ENCODE data around the gene TTC21B.

TTC21B gene

GRCh38 chr2:165920748-165921147 lies 32.8 kb downstream of the TTC21B start:
- no peak for DNase-seq

- DNase-seq = no peak
Observed at GRCh38 chr2:165913636-165914035, 39.9 kb downstream of the TTC21B start.

- DNase-seq = no peak
Observed at GRCh38 chr2:165911981-165912380, 41.6 kb downstream of the TTC21B start.

GRCh38 chr2:165911231-165911630 lies 42.3 kb downstream of the TTC21B start:
- no peak for DNase-seq

GRCh38 chr2:165909466-165909865 lies 44.1 kb downstream of the TTC21B start:
- no peak for DNase-seq

- DNase-seq = no peak
Observed at GRCh38 chr2:165905854-165906253, 47.7 kb downstream of the TTC21B start.

GRCh38 chr2:165905269-165905668 lies 48.3 kb downstream of the TTC21B start:
- no peak for DNase-seq

GRCh38 chr2:165904432-165904831 lies 49.1 kb downstream of the TTC21B start:
- DNase-seq = no peak

GRCh38 chr2:165903406-165903805 lies 50.2 kb downstream of the TTC21B start:
- DNase-seq = no peak

- no peak for DNase-seq
Observed at GRCh38 chr2:165902934-165903333, 50.6 kb downstream of the TTC21B start.

- no peak for DNase-seq
Observed at GRCh38 chr2:165901620-165902298, 51.8 kb downstream of the TTC21B start.

- DNase-seq = no peak
Observed at GRCh38 chr2:165899311-165899710, 54.3 kb downstream of the TTC21B start.

- no peak for DNase-seq
Observed at GRCh38 chr2:165898381-165898780, 55.2 kb downstream of the TTC21B start.

- no peak for DNase-seq
Observed at GRCh38 chr2:165897726-165898125, 55.9 kb downstream of the TTC21B start.

- DNase-seq = no peak
Observed at GRCh38 chr2:165897074-165897473, 56.5 kb downstream of the TTC21B start.

- DNase-seq = no peak
Observed at GRCh38 chr2:165895974-165896373, 57.6 kb downstream of the TTC21B start.

- DNase-seq = no peak
Observed at GRCh38 chr2:165893556-165893955, 60.0 kb downstream of the TTC21B start.

- no peak for DNase-seq
Observed at GRCh38 chr2:165892526-165892925, 61.0 kb downstream of the TTC21B start.

GRCh38 chr2:165891943-165892342 lies 61.6 kb downstream of the TTC21B start:
- no peak for DNase-seq

GRCh38 chr2:165891345-165891744 lies 62.2 kb downstream of the TTC21B start:
- no peak for DNase-seq

- no peak for DNase-seq
Observed at GRCh38 chr2:165889798-165890197, 63.8 kb downstream of the TTC21B start.

- DNase-seq = no peak
Observed at GRCh38 chr2:165889158-165889557, 64.4 kb downstream of the TTC21B start.

GRCh38 chr2:165888171-165888570 lies 65.4 kb downstream of the TTC21B start:
- no peak for DNase-seq

- DNase-seq = no peak
Observed at GRCh38 chr2:165886487-165887146, 67.0 kb downstream of the TTC21B start.
